ENCODE results near the gene ITGB3. TPM values are rescaled to one million over a fixed set of nuclear protein-coding genes. Genes with fewer than 3 reads are reported as not detected.
A peak's percentile ranks its signal among the peaks of the same experiment; 100 is the strongest.

ITGB3 gene
- total and polyA plus RNA-seq, 9 of the 15 experiments (the other 6 are each of a cell fraction or from before 2014, with no cell fraction given): 0.08 to 2.6 (median 0.62) TPM; not detected in 1

DNA sequence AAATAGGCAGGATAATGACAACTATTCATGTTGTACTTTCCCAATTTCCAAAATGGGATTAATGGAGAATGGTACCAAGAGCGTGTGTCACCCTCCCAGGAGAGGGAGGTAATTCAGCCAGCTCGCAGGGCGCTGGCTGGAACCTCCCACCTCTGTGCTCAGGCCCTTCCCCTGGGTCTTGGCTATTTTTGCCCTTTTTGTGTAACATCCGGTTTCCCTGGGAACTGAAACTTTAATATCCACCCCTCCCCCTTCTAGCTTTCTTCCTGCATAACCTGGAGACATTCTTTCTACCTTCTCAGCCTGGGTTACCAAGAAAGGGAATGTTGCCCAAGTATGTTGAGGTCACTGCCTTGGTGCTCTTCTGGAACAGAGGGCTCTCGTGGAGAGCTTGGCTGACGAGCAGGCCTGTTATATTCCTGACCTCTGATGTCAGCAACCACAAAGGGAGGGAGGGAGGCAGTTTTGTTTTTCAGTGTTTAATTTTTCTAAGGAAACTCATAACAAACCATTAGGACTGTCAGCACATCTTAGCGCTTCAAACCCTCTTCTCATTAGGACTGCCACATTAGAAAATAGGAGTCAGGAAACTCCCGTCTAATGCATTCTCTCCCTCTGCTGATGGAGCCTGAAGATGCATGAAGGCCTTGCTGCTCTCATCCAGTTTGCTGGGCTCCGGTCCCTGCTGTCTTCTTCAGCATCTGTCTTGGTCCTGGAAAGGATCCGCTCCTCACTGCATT is 25.6 kb downstream of the ITGB3 start (continued):
- no peak for TF ChIP-seq ZNF316 (IDR thresholded peaks at IDR 0.05)
- TF ChIP-seq, protein P1, sequence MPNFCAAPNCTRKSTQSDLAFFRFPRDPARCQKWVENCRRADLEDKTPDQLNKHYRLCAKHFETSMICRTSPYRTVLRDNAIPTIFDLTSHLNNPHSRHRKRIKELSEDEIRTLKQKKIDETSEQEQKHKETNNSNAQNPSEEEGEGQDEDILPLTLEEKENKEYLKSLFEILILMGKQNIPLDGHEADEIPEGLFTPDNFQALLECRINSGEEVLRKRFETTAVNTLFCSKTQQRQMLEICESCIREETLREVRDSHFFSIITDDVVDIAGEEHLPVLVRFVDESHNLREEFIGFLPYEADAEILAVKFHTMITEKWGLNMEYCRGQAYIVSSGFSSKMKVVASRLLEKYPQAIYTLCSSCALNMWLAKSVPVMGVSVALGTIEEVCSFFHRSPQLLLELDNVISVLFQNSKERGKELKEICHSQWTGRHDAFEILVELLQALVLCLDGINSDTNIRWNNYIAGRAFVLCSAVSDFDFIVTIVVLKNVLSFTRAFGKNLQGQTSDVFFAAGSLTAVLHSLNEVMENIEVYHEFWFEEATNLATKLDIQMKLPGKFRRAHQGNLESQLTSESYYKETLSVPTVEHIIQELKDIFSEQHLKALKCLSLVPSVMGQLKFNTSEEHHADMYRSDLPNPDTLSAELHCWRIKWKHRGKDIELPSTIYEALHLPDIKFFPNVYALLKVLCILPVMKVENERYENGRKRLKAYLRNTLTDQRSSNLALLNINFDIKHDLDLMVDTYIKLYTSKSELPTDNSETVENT (CRISPR knock-in tag; IDR thresholded peaks at IDR 0.05): no peak
- no peak for TF ChIP-seq RFX7 (CRISPR knock-in tag; IDR thresholded peaks at IDR 0.05)
- TF ChIP-seq CEBPG (CRISPR knock-in tag; IDR thresholded peaks at IDR 0.05): no peak
- peak; percentile 16 to 47; a peak in 2 of 4 replicates for TF ChIP-seq CEBPG (tag; conservative IDR thresholded peaks at IDR 0.05 in 1 of 2, IDR thresholded peaks at IDR 0.05 in 1 of 2)
- no peak for TF ChIP-seq POLR2G (IDR thresholded peaks at IDR 0.05; ENCODE audit: low read depth, low read length)
- no peak for TF ChIP-seq ARNT (IDR thresholded peaks at IDR 0.05)
- no peak for TF ChIP-seq NBN (IDR thresholded peaks at IDR 0.05; ENCODE audit: low read depth)
- TF ChIP-seq SMAD2 (IDR thresholded peaks at IDR 0.05; ENCODE audit: low read depth, low read length): no peak
- no peak for TF ChIP-seq ZNF511 (CRISPR knock-in tag; IDR thresholded peaks at IDR 0.05)
- peak; percentile 24; the same call in 1 of the 2 replicates for TF ChIP-seq EP300 (IDR thresholded peaks at IDR 0.05; ENCODE audit: low read length)
- no peak for TF ChIP-seq SMC3 (conservative IDR thresholded peaks at IDR 0.05; ENCODE audit: insufficient read depth, low read depth, low read length)
- TF ChIP-seq ATF1 (CRISPR knock-in tag; IDR thresholded peaks at IDR 0.05): no peak
- peak; percentile 61 for TF ChIP-seq ATF1 (tag; IDR thresholded peaks at IDR 0.05)
- no peak for TF ChIP-seq NFYB (IDR thresholded peaks at IDR 0.05; ENCODE audit: extremely low read depth, insufficient read length)
- peak; percentile 59 for TF ChIP-seq SMAD4 (CRISPR knock-in tag; conservative IDR thresholded peaks at IDR 0.05)
- TF ChIP-seq ZMIZ1 (IDR thresholded peaks at IDR 0.05; ENCODE audit: low read depth in 2 of 2, low read length in 2 of 2): 0 out of 4 replicates have a peak, but pooled peaks of 1 of the 2 experiments have one; percentile 23
- no peak for TF ChIP-seq CLOCK (CRISPR knock-in tag; IDR thresholded peaks at IDR 0.05; ENCODE audit: borderline replicate concordance)
- no peak for TF ChIP-seq RB1 (IDR thresholded peaks at IDR 0.05; ENCODE audit: low read depth)
- no peak for TF ChIP-seq ZNF57 (CRISPR knock-in tag; IDR thresholded peaks at IDR 0.05)
